ENCODE results near the gene TRIM33. TPM values are rescaled to one million over a fixed set of nuclear protein-coding genes. Genes with fewer than 3 reads are reported as not detected.

TRIM33 gene
- polyA plus RNA-seq, 1 donor (not counting 4 experiments of a cell fraction or from before 2014, with no cell fraction given): 26.4 TPM

GRCh38 chr1:114386129-114387009 lies 124.6 kb downstream of the TRIM33 start:
- dilution Hi-C loops (cut with MboI; ENCODE audit: extremely low pct_ligation_motif_present, low sequenced_read_pairs): no loop called here
- Histone ChIP-seq H3K27ac (ENCODE audit: control insufficient read depth, insufficient read depth, low read length) (no peak overlapping the region), H3K9me3 (ENCODE audit: control insufficient read depth, low read depth, low read length) (no peaks in the 10 kb centered on the region), H3K27me3 (ENCODE audit: control insufficient read depth, extremely low read depth, insufficient read depth, low read length) (no peaks in the 10 kb centered on the region), H4K20me1 (ENCODE audit: control insufficient read depth, extremely low read depth, insufficient read depth, low read length) (no peaks in the 10 kb centered on the region), H3K9me1 (ENCODE audit: control insufficient read depth, extremely low read depth, insufficient read depth, low read length) (no peaks in the 10 kb centered on the region), H3K36me3 (ENCODE audit: control insufficient read depth in 2 of 2, extremely low read depth in 1 of 2, insufficient read depth in 2 of 2, low read length in 2 of 2) (no peaks in the 10 kb centered on the region), H3K9ac (ENCODE audit: control insufficient read depth, extremely low read depth, insufficient read depth, low read length) (no peak overlapping the region), H3K79me2 (ENCODE audit: control insufficient read depth, insufficient read depth, low read length) (no peaks in the 10 kb centered on the region), H2AFZ (ENCODE audit: control insufficient read depth, low read length) (no peak overlapping the region), H3K4me1 (ENCODE audit: control insufficient read depth, extremely low read depth, insufficient read depth, low read length) (no peaks in the 10 kb centered on the region), H3K4me2 (ENCODE audit: control insufficient read depth, extremely low read depth, insufficient read depth, low read depth, low read length) (no peak overlapping the region), H3K4me3 (ENCODE audit: control insufficient read depth in 2 of 3, extremely low read depth in 1 of 3, insufficient read depth in 2 of 3, low read depth in 1 of 3, low read length in 3 of 3) (no peak overlapping the region)
- FAIRE-seq: no peak
- TF ChIP-seq EZH2 (IDR thresholded peaks at IDR 0.05; ENCODE audit: low read length): no peak
- no peak for TF ChIP-seq CTCF (optimal IDR thresholded peaks at IDR 0.05 in 1 of 3, IDR thresholded peaks at IDR 0.05 in 1 of 3, conservative IDR thresholded peaks at IDR 0.05 in 1 of 3; ENCODE audit: extremely low read depth in 1 of 3, insufficient read depth in 2 of 3, low read length in 3 of 3)
- DNase-seq (ENCODE audit: low read depth, low spot score): no peak

GRCh38 chr1:114384922-114385321 lies 126.1 kb downstream of the TRIM33 start:
- no peak overlapping the region for H3K4me3 ChIP-seq (ENCODE audit: control insufficient read depth in 2 of 3, extremely low read depth in 1 of 3, insufficient read depth in 2 of 3, low read depth in 1 of 3, low read length in 3 of 3)
- no peaks in the 10 kb centered on the region for H3K4me1 ChIP-seq (ENCODE audit: control insufficient read depth, extremely low read depth, insufficient read depth, low read length)
- H3K27ac ChIP-seq (ENCODE audit: control insufficient read depth, insufficient read depth, low read length): no peak overlapping the region
- TF ChIP-seq CTCF (optimal IDR thresholded peaks at IDR 0.05 in 1 of 3, IDR thresholded peaks at IDR 0.05 in 1 of 3, conservative IDR thresholded peaks at IDR 0.05 in 1 of 3; ENCODE audit: extremely low read depth in 1 of 3, insufficient read depth in 2 of 3, low read length in 3 of 3): no peak
- no peak for TF ChIP-seq EZH2 (IDR thresholded peaks at IDR 0.05; ENCODE audit: low read length)
- H3K9me1 ChIP-seq (ENCODE audit: control insufficient read depth, extremely low read depth, insufficient read depth, low read length): no peaks in the 10 kb centered on the region
- no peaks in the 10 kb centered on the region for H3K9me3 ChIP-seq (ENCODE audit: control insufficient read depth, low read depth, low read length)
- no peaks in the 10 kb centered on the region for H3K79me2 ChIP-seq (ENCODE audit: control insufficient read depth, insufficient read depth, low read length)
- no peak for FAIRE-seq
- no peak overlapping the region for H2AFZ ChIP-seq (ENCODE audit: control insufficient read depth, low read length)
- dilution Hi-C loops (cut with MboI; ENCODE audit: extremely low pct_ligation_motif_present, low sequenced_read_pairs): no loop called here
- H3K27me3 ChIP-seq (ENCODE audit: control insufficient read depth, extremely low read depth, insufficient read depth, low read length): no peaks in the 10 kb centered on the region
- H4K20me1 ChIP-seq (ENCODE audit: control insufficient read depth, extremely low read depth, insufficient read depth, low read length): no peaks in the 10 kb centered on the region
- no peaks in the 10 kb centered on the region for H3K36me3 ChIP-seq (ENCODE audit: control insufficient read depth in 2 of 2, extremely low read depth in 1 of 2, insufficient read depth in 2 of 2, low read length in 2 of 2)
- no peak for DNase-seq (ENCODE audit: low read depth, low spot score)
- H3K4me2 ChIP-seq (ENCODE audit: control insufficient read depth, extremely low read depth, insufficient read depth, low read depth, low read length): no peak overlapping the region
- H3K9ac ChIP-seq (ENCODE audit: control insufficient read depth, extremely low read depth, insufficient read depth, low read length): no peak overlapping the region
